DOHH2 (cell line): Measurements from ENCODE around the gene KRT84.

Source experiments
- H3F3A ChIP-seq: fragments of 200-600 bp; sonication (generic), shearing (Covaris generic); 2 replicates; pipeline ENCODE4 v1.6.0; 2016; ENCODE audit warnings: antibody characterized with exemption, mild to moderate bottlenecking; ENCODE audit not compliant: control insufficient read depth, insufficient read depth
- H3K27ac ChIP-seq: fragments of 200-600 bp; sonication (generic); 2 replicates; pipeline ENCODE4 v1.5.1; 2014; ENCODE audit warnings: low read depth, mild to moderate bottlenecking, low read length, moderate library complexity
- H3K27me3 ChIP-seq: fragments of 200-600 bp; sonication (generic); 2 replicates; pipeline ENCODE4 v1.6.1; 2014; ENCODE audit warnings: mild to moderate bottlenecking, low read length, mixed read lengths; ENCODE audit not compliant: control insufficient read depth
- H3K36me3 ChIP-seq: fragments of 200-600 bp; sonication (generic); 2 replicates; pipeline ENCODE4 v1.6.1; 2014; ENCODE audit warnings: mild to moderate bottlenecking, low read length, moderate library complexity, mixed read lengths; ENCODE audit not compliant: control insufficient read depth
- H3K4me1 ChIP-seq: fragments of 200-600 bp; sonication (generic); 2 replicates; pipeline ENCODE4 v1.6.1; 2014; ENCODE audit warnings: mild to moderate bottlenecking, low read length, mixed read lengths; ENCODE audit not compliant: control insufficient read depth
- H3K4me2 ChIP-seq: fragments of 200-600 bp; sonication (generic); 2 replicates; pipeline ENCODE4 v1.6.0; 2014; ENCODE audit warnings: mild to moderate bottlenecking, low read length, moderate library complexity
- H3K4me3 ChIP-seq: fragments of 200-600 bp; sonication (generic); 2 replicates; pipeline ENCODE4 v1.5.1; 2014; ENCODE audit warnings: mild to moderate bottlenecking, low read length, mixed read lengths
- H3K79me2 ChIP-seq: fragments of 200-600 bp; sonication (generic); 2 replicates; pipeline ENCODE4 v1.6.1; 2014; ENCODE audit warnings: mild to moderate bottlenecking, low read length, mixed read lengths; ENCODE audit not compliant: control insufficient read depth
- H3K9me2 ChIP-seq: fragments of 200-600 bp; sonication (generic); replicated peaks from 2 replicates; pipeline ENCODE4 v1.6.1; 2014; ENCODE audit warnings: mild to moderate bottlenecking, low read length, mixed read lengths; ENCODE audit not compliant: control insufficient read depth
- H3K9me3 ChIP-seq: fragments of 200-600 bp; sonication (generic); 2 replicates; pipeline ENCODE4 v1.6.1; 2014; ENCODE audit warnings: antibody characterized with exemption, low read length, mixed read lengths; ENCODE audit not compliant: control insufficient read depth, insufficient read depth
- H4K20me1 ChIP-seq: fragments of 200-600 bp; sonication (generic); 2 replicates; pipeline ENCODE4 v1.6.0; 2014; ENCODE audit warnings: low read depth, mild to moderate bottlenecking, antibody characterized with exemption, low read length, moderate library complexity; ENCODE audit not compliant: control insufficient read depth, insufficient read depth
- CTCF ChIP-seq: fragments of 200-600 bp; sonication (generic); IDR thresholded peaks from one replicate; pipeline ENCODE4 v1.5.1; 2014; ENCODE audit warnings: antibody characterized with exemption, mild to moderate bottlenecking, low read depth, low read length; ENCODE audit not compliant: poor library complexity, severe bottlenecking
- EZH2phosphoT487 ChIP-seq: fragments of 200-600 bp; sonication (generic); IDR thresholded peaks from 2 replicates; pipeline ENCODE4 v1.6.1; 2017; ENCODE audit warnings: borderline replicate concordance, mild to moderate bottlenecking, antibody characterized with exemption, low read length, moderate library complexity, mixed read lengths

The KRT84 gene

GRCh38 chr12:52385226-52385702 is at the start of gene KRT84:
Gene KRT84, minus strand, starts transcription at chr12:52385652. Its CDS starts 67 bp downstream, at chr12:52385585.
- H3K79me2 ChIP-seq = no peaks in the 10 kb centered on the region
- H3F3A ChIP-seq = no peaks in the 10 kb centered on the region
- no peak within 1 kb of the TSS for H3K27ac ChIP-seq
- H3K27me3 ChIP-seq = peaks cover 25% of the 10 kb centered on the region
- H4K20me1 ChIP-seq = no peaks in the 10 kb centered on the region
- no peaks in the 10 kb centered on the region for H3K9me2 ChIP-seq
- no peaks in the 10 kb centered on the region for H3K9me3 ChIP-seq
- H3K4me3 ChIP-seq = no peak within 1 kb of the TSS
- H3K4me2 ChIP-seq = no peak within 1 kb of the TSS
- no peak for TF ChIP-seq CTCF
- TF ChIP-seq EZH2phosphoT487 = no peak
- H3K4me1 ChIP-seq = no peaks in the 10 kb centered on the region
- H3K36me3 ChIP-seq = no peaks in the 10 kb centered on the region

DNA sequence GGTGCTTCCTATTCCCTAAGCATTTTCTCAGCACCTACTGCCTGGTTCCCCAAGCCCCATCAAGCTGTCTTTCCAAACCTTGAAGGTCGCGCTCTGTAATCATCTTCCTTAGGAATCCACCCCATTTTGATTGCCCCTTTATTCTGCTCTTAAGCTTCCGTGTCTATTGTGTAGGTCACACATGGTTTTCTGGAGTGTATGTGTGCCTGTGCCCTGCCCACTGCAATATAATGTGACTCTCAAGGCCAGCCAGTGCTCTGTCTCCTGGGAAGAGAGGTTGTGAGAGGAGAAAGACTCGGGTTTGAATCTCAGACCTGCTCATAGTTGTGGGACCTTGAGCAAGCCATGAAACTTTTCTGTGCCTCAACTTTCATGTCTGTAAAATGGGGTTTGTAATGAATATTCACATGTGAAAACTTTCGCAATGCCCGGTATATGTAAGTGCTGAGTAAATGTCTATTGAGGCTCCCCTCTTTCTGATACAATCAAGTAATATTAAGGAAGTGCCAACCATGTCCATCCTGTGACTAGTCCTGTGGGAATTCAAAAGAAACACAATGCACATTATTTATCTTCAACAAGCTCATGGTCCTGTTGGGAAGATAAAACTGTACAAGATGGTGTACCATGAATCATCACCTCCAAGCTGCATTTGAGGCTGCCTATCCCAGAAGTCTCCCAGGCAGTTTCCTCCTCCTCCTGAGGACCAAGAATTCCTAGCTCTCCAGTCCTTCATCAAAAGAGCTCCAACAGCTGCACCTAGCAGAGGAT is 49.5 kb upstream of the KRT84 start:
- H3K9me3 ChIP-seq = no peaks in the 10 kb centered on the region
- no peaks in the 10 kb centered on the region for H3K27me3 ChIP-seq
- H3K36me3 ChIP-seq = no peaks in the 10 kb centered on the region
- TF ChIP-seq CTCF (no peak), EZH2phosphoT487 (no peak)
- no peaks in the 10 kb centered on the region for H3F3A ChIP-seq
- no peaks in the 10 kb centered on the region for H3K79me2 ChIP-seq
- H3K4me2 ChIP-seq = no peak overlapping the region
- no peak overlapping the region for H3K27ac ChIP-seq
- H3K4me3 ChIP-seq = no peak overlapping the region
- no peaks in the 10 kb centered on the region; the same call in 1 of the 2 replicates for H4K20me1 ChIP-seq
- no peaks in the 10 kb centered on the region for H3K9me2 ChIP-seq
- no peaks in the 10 kb centered on the region for H3K4me1 ChIP-seq

DNA sequence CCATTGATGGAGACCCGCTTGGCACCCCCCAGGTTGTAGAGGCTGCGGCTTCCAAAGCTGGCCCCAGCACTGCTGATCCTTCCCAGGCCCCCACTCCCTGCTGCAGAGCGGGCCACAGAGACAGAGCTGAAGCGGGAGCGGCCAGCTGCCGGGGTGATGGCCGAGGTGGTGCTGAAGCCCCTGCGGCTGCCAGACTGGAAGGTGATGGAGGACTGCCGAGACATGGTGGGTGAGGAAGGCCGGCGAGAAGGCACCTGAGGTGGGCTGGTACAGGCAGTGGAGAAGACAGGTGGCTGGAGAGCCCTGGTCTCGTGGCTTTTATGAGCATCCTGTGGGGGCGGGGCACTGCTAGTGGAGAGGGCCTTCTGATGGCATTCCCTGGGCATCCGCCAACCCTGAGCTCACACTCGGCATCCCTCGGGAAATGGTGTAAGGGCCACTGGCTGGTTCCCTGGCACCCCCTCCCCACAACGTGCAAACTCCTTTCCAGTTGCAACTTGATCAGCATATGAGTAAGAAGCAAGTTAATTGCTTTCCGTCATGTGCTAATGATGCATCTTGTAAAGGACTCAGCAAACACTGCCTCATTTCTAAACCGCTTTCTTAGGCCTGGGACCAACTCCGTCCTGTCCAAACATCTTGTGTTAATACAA is 48.8 kb upstream of the KRT84 start, which contains the start of gene KRT75:
Gene KRT75, minus strand, starts transcription at position 291 of the 653 bp plus-strand sequence. Its CDS starts 67 bp downstream, at position 224.
- Histone ChIP-seq H3K36me3 (no peaks in the 10 kb centered on the region), H3K9me2 (no peaks in the 10 kb centered on the region), H3F3A (no peaks in the 10 kb centered on the region), H3K4me2 (no peak within 1 kb of the TSS), H3K27me3 (no peaks in the 10 kb centered on the region), H3K4me1 (no peaks in the 10 kb centered on the region), H3K9me3 (no peaks in the 10 kb centered on the region), H3K79me2 (no peaks in the 10 kb centered on the region), H3K4me3 (no peak within 1 kb of the TSS), H3K27ac (no peak within 1 kb of the TSS), H4K20me1 (no peaks in the 10 kb centered on the region; the same call in 1 of the 2 replicates)
- TF ChIP-seq CTCF (no peak), EZH2phosphoT487 (no peak)
